AG04450 (cell line): ENCODE data around the gene MAP3K13. TPM values are rescaled to one million over a fixed set of nuclear protein-coding genes. Genes with fewer than 3 reads are reported as not detected.
"Not testable (repeated sequence)": the region's sequence is repeated elsewhere in the genome, so short reads cannot be mapped to it uniquely, and the experiment has no call there.

Experiments used
- CTCF ChIA-PET: fragments of 300-600, 350-600 bp; formaldehyde crosslinking; extraction: SDS; loops from one replicate; lab custom pipeline; 2022; ENCODE audit warnings: antibody characterized with exemption, inconsistent platforms; lab: Charles Lee
- POLR2A ChIA-PET: fragments of 350-600 bp; formaldehyde crosslinking; extraction: SDS; loops from one replicate; lab custom pipeline; 2021; ENCODE audit warnings: antibody characterized with exemption, inconsistent platforms; lab: Yijun Ruan, JAX
- DNase-seq: peaks from one replicate; pipeline ENCODE4 v3.0.0-alpha.2; 2011; ENCODE audit warnings: low read depth, low spot score
- H3K27ac ChIP-seq: one replicate; pipeline ENCODE4 v1.5.1; 2012; ENCODE audit warnings: low read depth, low read length, control low read depth
- H3K27me3 ChIP-seq: one replicate; pipeline ENCODE4 v1.6.0; 2012; ENCODE audit warnings: low read length; ENCODE audit not compliant: control insufficient read depth, insufficient read depth
- H3K4me3 ChIP-seq: 2 replicates; pipeline ENCODE4 v1.5.1; 2011; ENCODE audit warnings: mild to moderate bottlenecking, low read depth, low read length, control low read depth
- H3K9me3 ChIP-seq: 2 replicates; pipeline ENCODE4 v1.5.1; 2012; ENCODE audit warnings: low read length; ENCODE audit not compliant: control insufficient read depth, insufficient read depth
- polyA plus RNA-seq: library from polyadenylated mRNA; depleted of rRNA; stranded (reverse); fragments of >200 nt; gene quantifications from 2 replicates; pipeline ENCODE4 v1.2.3, GENCODE V29; 2011
- TF ChIP-seq, protein P1 (sequence below): IDR thresholded peaks from 2 replicates; pipeline ENCODE4 v1.5.1; 2011; ENCODE audit warnings: low read depth, low read length, control low read depth, inconsistent platforms

Gene MAP3K13
- polyA plus RNA-seq, 1 experiment = 20.9 TPM

DNA sequence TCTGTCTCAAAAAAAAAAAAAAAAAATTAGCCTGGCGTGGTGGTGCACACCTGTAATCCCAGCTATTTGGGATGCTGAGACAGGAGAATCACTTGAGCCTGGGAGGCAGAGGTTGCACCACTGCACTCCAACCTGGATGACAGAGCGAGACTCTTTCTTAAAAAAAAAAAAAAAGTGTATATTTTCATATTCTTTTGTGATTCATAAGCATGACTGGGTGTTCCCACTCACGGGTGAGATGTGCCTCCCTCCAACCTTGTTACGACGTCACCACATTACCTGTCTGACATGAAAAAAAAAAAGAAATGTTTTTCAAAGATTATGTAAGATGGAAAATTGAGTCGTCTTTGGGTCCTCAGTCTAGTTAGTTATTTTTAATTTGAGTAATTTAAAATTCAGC is 79.1 kb downstream of the MAP3K13 start:
- ChIA-PET POLR2A (no interaction called here), CTCF (interaction anchor here (0.6 kb wide), 1 partner anchor 134 kb away, joined by 3 read pairs; no protein-coding TSS in a partner anchor)
- Histone ChIP-seq H3K27ac (no peak overlapping the region), H3K27me3 (no peaks in the 10 kb centered on the region), H3K4me3 (no peak overlapping the region), H3K9me3 (no peaks in the 10 kb centered on the region)
- TF ChIP-seq, protein P1, sequence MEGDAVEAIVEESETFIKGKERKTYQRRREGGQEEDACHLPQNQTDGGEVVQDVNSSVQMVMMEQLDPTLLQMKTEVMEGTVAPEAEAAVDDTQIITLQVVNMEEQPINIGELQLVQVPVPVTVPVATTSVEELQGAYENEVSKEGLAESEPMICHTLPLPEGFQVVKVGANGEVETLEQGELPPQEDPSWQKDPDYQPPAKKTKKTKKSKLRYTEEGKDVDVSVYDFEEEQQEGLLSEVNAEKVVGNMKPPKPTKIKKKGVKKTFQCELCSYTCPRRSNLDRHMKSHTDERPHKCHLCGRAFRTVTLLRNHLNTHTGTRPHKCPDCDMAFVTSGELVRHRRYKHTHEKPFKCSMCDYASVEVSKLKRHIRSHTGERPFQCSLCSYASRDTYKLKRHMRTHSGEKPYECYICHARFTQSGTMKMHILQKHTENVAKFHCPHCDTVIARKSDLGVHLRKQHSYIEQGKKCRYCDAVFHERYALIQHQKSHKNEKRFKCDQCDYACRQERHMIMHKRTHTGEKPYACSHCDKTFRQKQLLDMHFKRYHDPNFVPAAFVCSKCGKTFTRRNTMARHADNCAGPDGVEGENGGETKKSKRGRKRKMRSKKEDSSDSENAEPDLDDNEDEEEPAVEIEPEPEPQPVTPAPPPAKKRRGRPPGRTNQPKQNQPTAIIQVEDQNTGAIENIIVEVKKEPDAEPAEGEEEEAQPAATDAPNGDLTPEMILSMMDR = no peak
- no peak for DNase-seq

DNA sequence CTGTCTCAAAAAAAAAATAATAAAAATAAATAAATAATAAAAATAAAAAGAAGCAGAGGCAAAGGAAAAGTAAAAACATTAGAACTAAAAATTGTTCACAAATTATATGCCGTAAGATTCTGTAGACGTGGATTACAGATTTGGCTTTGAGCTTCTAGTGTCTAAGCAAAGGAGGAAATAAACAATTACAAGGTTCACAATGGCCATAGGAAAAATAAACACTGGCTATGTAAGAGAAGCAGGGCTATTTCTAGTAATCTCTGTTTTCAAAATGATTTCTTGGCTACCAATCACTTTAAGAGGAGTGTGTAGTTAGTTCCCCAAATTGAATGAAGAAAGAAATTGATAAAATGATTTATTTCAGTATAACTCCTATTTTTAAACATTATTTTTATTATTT is 81.4 kb downstream of the MAP3K13 start:
- DNase-seq = no peak
- H3K9me3 ChIP-seq = no peaks in the 10 kb centered on the region
- no peaks in the 10 kb centered on the region for H3K27me3 ChIP-seq
- CTCF ChIA-PET = no interaction called here
- TF ChIP-seq, protein P1 = no peak
- POLR2A ChIA-PET = no interaction called here
- no peak overlapping the region for H3K27ac ChIP-seq
- H3K4me3 ChIP-seq = no peak overlapping the region

- TF ChIP-seq, protein P1 = no peak
- no peaks in the 10 kb centered on the region for H3K9me3 ChIP-seq
- CTCF ChIA-PET = interaction anchor here (0.6 kb wide), 1 partner anchor 9 kb away, joined by 3 read pairs; no protein-coding TSS in a partner anchor
- POLR2A ChIA-PET = no interaction called here
- no peak overlapping the region for H3K27ac ChIP-seq
- H3K27me3 ChIP-seq = no peaks in the 10 kb centered on the region
- no peak for DNase-seq
- H3K4me3 ChIP-seq = no peak overlapping the region
These were observed 85.2 kb downstream of the MAP3K13 start for GRCh38 chr3:185448107-185448506.

- H3K4me3 ChIP-seq, POLR2A ChIA-PET, H3K27me3 ChIP-seq, DNase-seq, H3K27ac ChIP-seq, H3K9me3 ChIP-seq: not testable (repeated sequence)
- CTCF ChIA-PET = interaction anchor here (2.2 kb wide), 1 partner anchor 9 kb away, joined by 8 read pairs; no protein-coding TSS in a partner anchor
These were observed 88.5 kb downstream of the MAP3K13 start for GRCh38 chr3:185451432-185451831.

- TF ChIP-seq, protein P1 = no peak
- no peak overlapping the region for H3K27ac ChIP-seq
- DNase-seq = no peak
- no peaks in the 10 kb centered on the region for H3K9me3 ChIP-seq
- no peaks in the 10 kb centered on the region for H3K27me3 ChIP-seq
- no peak overlapping the region for H3K4me3 ChIP-seq
- POLR2A ChIA-PET = no interaction called here
- CTCF ChIA-PET = no interaction called here
These were observed 94.4 kb downstream of the MAP3K13 start for GRCh38 chr3:185457376-185457775.
